ENCODE measurements around the gene MYO5C. TPM values are rescaled to one million over a fixed set of nuclear protein-coding genes. Genes with fewer than 3 reads are reported as not detected.

MYO5C gene
- 22.3 and 24.1 TPM in 2 replicates for total RNA-seq (ENCODE audit: low replicate concordance)

- peak within 1 kb of the TSS; percentile 83 for H3K4me3 Mint-ChIP-seq
- H3K4me1 Mint-ChIP-seq = peaks cover 11% of the 10 kb centered on the region
- H3K27me3 Mint-ChIP-seq (ENCODE audit: insufficient read depth, low read depth) = no peaks in the 10 kb centered on the region
- Histone ChIP-seq H3K27ac (no peak within 1 kb of the TSS), H3K9me3 (ENCODE audit: low read depth) (no peaks in the 10 kb centered on the region), H3K4me3 (peak within 1 kb of the TSS; percentile 74), H3K79me2 (ENCODE audit: low read depth) (peaks cover 10% of the 10 kb centered on the region), H3K4me1 (peaks cover 11% of the 10 kb centered on the region), H2AFZ (replicated peaks) (peak within 1 kb of the TSS; percentile 92), H3K36me3 (no peaks in the 10 kb centered on the region), H3K9ac (no peak within 1 kb of the TSS), H3F3A (ENCODE audit: low read depth) (peaks cover 4% of the 10 kb centered on the region), H3K4me2 (peak within 1 kb of the TSS; percentile 90), H4K20me1 (ENCODE audit: low read depth) (no peaks in the 10 kb centered on the region), H3K27me3 (peaks cover 6% of the 10 kb centered on the region)
- H3K36me3 Mint-ChIP-seq = peaks cover 4% of the 10 kb centered on the region
- peak; percentile 87 for DNase-seq (ENCODE audit: low spot score)
- TF ChIP-seq EZH2phosphoT487 (IDR thresholded peaks at IDR 0.05) (no peak), CTCF (IDR thresholded peaks at IDR 0.05) (no peak), EZH2 (IDR thresholded peaks at IDR 0.05) (no peak)
- no peak within 1 kb of the TSS for H3K27ac Mint-ChIP-seq
- H3K9me3 Mint-ChIP-seq = peaks cover 2% of the 10 kb centered on the region
Measured at GRCh38 chr15:52295421-52296001, at the start of gene MYO5C. Gene MYO5C (minus strand): TSS chr15:52295804. CDS start chr15:52295636, 168 bp downstream.

- peaks cover 4% of the 10 kb centered on the region for H3K36me3 Mint-ChIP-seq
- no peak overlapping the region for H3K4me3 ChIP-seq
Measured at GRCh38 chr15:52344592-52344991, 49.0 kb upstream of the MYO5C start.

GRCh38 chr15:52343831-52344230, 48.2 kb upstream of the MYO5C start:
- H3K79me2 ChIP-seq (ENCODE audit: low read depth) = no peaks in the 10 kb centered on the region
- TF ChIP-seq EZH2phosphoT487 (IDR thresholded peaks at IDR 0.05) = no peak
- no peak for TF ChIP-seq CTCF (IDR thresholded peaks at IDR 0.05)
- no peak for TF ChIP-seq EZH2 (IDR thresholded peaks at IDR 0.05)
- H3K4me3 ChIP-seq = no peak overlapping the region
- H3K27me3 Mint-ChIP-seq (ENCODE audit: insufficient read depth, low read depth) = no peaks in the 10 kb centered on the region
- H3K9ac ChIP-seq = no peak overlapping the region
- no peak overlapping the region for H3K4me2 ChIP-seq
- no peaks in the 10 kb centered on the region for H3K9me3 Mint-ChIP-seq
- no peaks in the 10 kb centered on the region for H3K36me3 ChIP-seq
- H3K27ac Mint-ChIP-seq = no peak overlapping the region
- no peak for DNase-seq (ENCODE audit: low spot score)
- no peak overlapping the region for H3K27ac ChIP-seq
- no peaks in the 10 kb centered on the region for H4K20me1 ChIP-seq (ENCODE audit: low read depth)
- no peaks in the 10 kb centered on the region for H3K4me1 Mint-ChIP-seq
- H2AFZ ChIP-seq (replicated peaks) = no peak overlapping the region
- H3K27me3 ChIP-seq = no peaks in the 10 kb centered on the region
- H3F3A ChIP-seq (ENCODE audit: low read depth) = no peaks in the 10 kb centered on the region
- peaks cover 4% of the 10 kb centered on the region for H3K36me3 Mint-ChIP-seq
- H3K4me3 Mint-ChIP-seq = no peak overlapping the region
- H3K4me1 ChIP-seq = no peaks in the 10 kb centered on the region
- H3K9me3 ChIP-seq (ENCODE audit: low read depth) = no peaks in the 10 kb centered on the region

More at GRCh38 chr15:52344592-52344991, 49.0 kb upstream of the MYO5C start:
- TF ChIP-seq EZH2phosphoT487 (IDR thresholded peaks at IDR 0.05) = no peak
- TF ChIP-seq CTCF (IDR thresholded peaks at IDR 0.05) = no peak
- TF ChIP-seq EZH2 (IDR thresholded peaks at IDR 0.05) = no peak
- no peaks in the 10 kb centered on the region for H3K9me3 Mint-ChIP-seq
- Histone ChIP-seq H3K27me3 (no peaks in the 10 kb centered on the region), H3K79me2 (ENCODE audit: low read depth) (no peaks in the 10 kb centered on the region), H2AFZ (replicated peaks) (no peak overlapping the region), H3K36me3 (no peaks in the 10 kb centered on the region), H3K4me1 (no peaks in the 10 kb centered on the region), H4K20me1 (ENCODE audit: low read depth) (no peaks in the 10 kb centered on the region), H3K4me2 (no peak overlapping the region), H3K9me3 (ENCODE audit: low read depth) (no peaks in the 10 kb centered on the region), H3K9ac (no peak overlapping the region), H3K27ac (no peak overlapping the region), H3F3A (ENCODE audit: low read depth) (no peaks in the 10 kb centered on the region)
- H3K4me1 Mint-ChIP-seq = no peaks in the 10 kb centered on the region
- no peak for DNase-seq (ENCODE audit: low spot score)
- H3K27me3 Mint-ChIP-seq (ENCODE audit: insufficient read depth, low read depth) = no peaks in the 10 kb centered on the region
- no peak overlapping the region for H3K27ac Mint-ChIP-seq
- H3K4me3 Mint-ChIP-seq = no peak overlapping the region

Measured in neural progenitor cell (in vitro differentiated cells).